ENCODE results near the gene KAZALD1. TPM values are rescaled to one million over a fixed set of nuclear protein-coding genes. Genes with fewer than 3 reads are reported as not detected.

KAZALD1 gene
- total and polyA plus RNA-seq, 10 of the 15 experiments (the other 5 are each of a cell fraction or from before 2014, with no cell fraction given), result 0.10 to 4.3 (median 1.9) TPM

GRCh38 chr10:101044117-101044516 lies 17.7 kb upstream of the KAZALD1 start (continued):
- TF ChIP-seq SKIL (IDR thresholded peaks at IDR 0.05; ENCODE audit: low read depth, poor library complexity, severe bottlenecking) (no peak), E2F8 (IDR thresholded peaks at IDR 0.05; ENCODE audit: low read depth, partially characterized antibody) (no peak), RB1 (IDR thresholded peaks at IDR 0.05; ENCODE audit: borderline replicate concordance) (no peak)

- intact Hi-C loops (cut with micrococcal nuclease; ENCODE audit: unreplicated experiment), result no loop called here
- ATAC-seq, result no peak
- TF ChIP-seq SIX5 (IDR thresholded peaks at IDR 0.05; ENCODE audit: low read depth, low read length, severe bottlenecking), result no peak
- no peak for TF ChIP-seq ZBTB4 (CRISPR knock-in tag; IDR thresholded peaks at IDR 0.05)
- no peak for TF ChIP-seq YBX1 (IDR thresholded peaks at IDR 0.05)
- no peak for TF ChIP-seq ZNF384 (IDR thresholded peaks at IDR 0.05; ENCODE audit: borderline replicate concordance, low read depth, low read length)
- no peaks in the 10 kb centered on the region for H3K9me3 ChIP-seq (replicated peaks; ENCODE audit: control insufficient read depth, insufficient read depth, low read length)
- in situ Hi-C loops (cut with MboI), result no loop called here
- H3K79me2 ChIP-seq (ENCODE audit: control insufficient read depth, insufficient read depth, low read length), result no peaks in the 10 kb centered on the region
- DNase-seq (ENCODE audit: low read depth, low spot score), result no peak
- H3K9ac ChIP-seq (ENCODE audit: control insufficient read depth, insufficient read depth, low read length), result no peak overlapping the region
- no peak for FAIRE-seq
- CTCF ChIA-PET, result interaction anchor here (0.5 to 24.4 kb wide), 5 partner anchors 14 to 100 kb away, joined by 3 to 885 read pairs (median 3); partner anchors contain the start of gene KAZALD1
- H3K27ac ChIP-seq (ENCODE audit: control insufficient read depth, insufficient read depth), result no peak overlapping the region
- H3K4me3 ChIP-seq, result no peak overlapping the region
- no peak overlapping the region for H3K4me2 ChIP-seq (ENCODE audit: control insufficient read depth, insufficient read depth)
- no TSS peak for BruUV-seq (replicated peaks)
- H2AFZ ChIP-seq (ENCODE audit: control insufficient read depth, low read depth, low read length), result no peak overlapping the region
- 78% methylated on average over 23 of the region's 25 CpGs for WGBS (ENCODE audit: insufficient coverage, insufficient replicate concordance, low lambda C conversion rate, missing lambda C conversion rate)
- POLR2A ChIA-PET, result no interaction called here
- RAD21 ChIA-PET (ENCODE audit: unreplicated experiment), result interaction anchor here (0.9 to 1.0 kb wide), 2 partner anchors 20 to 28 kb away, joined by 3 to 4 read pairs; no protein-coding TSS in a partner anchor
- H3K36me3 ChIP-seq (ENCODE audit: control insufficient read depth in 2 of 2, insufficient read depth in 2 of 2, low read length in 1 of 2), result no peaks in the 10 kb centered on the region
- H3K27me3 ChIP-seq (replicated peaks in 1 of 2; ENCODE audit: control insufficient read depth in 2 of 2, insufficient read depth in 2 of 2, low read length in 1 of 2), result peaks cover 0 to 1% of the 10 kb centered on the region in 2 experiments; a peak in 2 of 4 replicates
- no peaks in the 10 kb centered on the region for H4K20me1 ChIP-seq (ENCODE audit: control insufficient read depth, insufficient read depth)
- H3K4me1 ChIP-seq (ENCODE audit: control insufficient read depth, insufficient read depth, low read length), result peaks cover 13% of the 10 kb centered on the region
- SMC1A ChIA-PET (ENCODE audit: uncharacterized antibody, unreplicated experiment), result interaction anchor here (0.7 to 0.9 kb wide), 2 partner anchors 14 to 96 kb away, joined by 3 read pairs; no protein-coding TSS in a partner anchor
These were observed 15.2 kb upstream of the KAZALD1 start for GRCh38 chr10:101046332-101047238.

Data from GM12878 (cell line).